Trophoblast cell (in vitro differentiated cells and primary cell): ENCODE measurements around the gene HNF1B.

Experiments
- DNase-seq, 2 donors: peaks; one replicate each; pipeline ENCODE4 v3.0.0-alpha.2; 2016
- H2AFZ ChIP-seq: 2 replicates; pipeline ENCODE4 v1.6.1; 2013; ENCODE audit warnings: low read length, moderate library complexity, mild to moderate bottlenecking; ENCODE audit not compliant: insufficient read depth, poor library complexity
- H2AK5ac ChIP-seq: 2 replicates; pipeline ENCODE4 v1.6.1; 2013; ENCODE audit warnings: mild to moderate bottlenecking, low read length
- H2BK120ac ChIP-seq: 2 replicates; pipeline ENCODE4 v1.6.1; 2013; ENCODE audit warnings: low read length, mild to moderate bottlenecking, moderate library complexity; ENCODE audit not compliant: insufficient read depth, poor library complexity
- H2BK12ac ChIP-seq: 2 replicates; pipeline ENCODE4 v1.6.1; 2013; ENCODE audit warnings: mild to moderate bottlenecking, low read length, moderate library complexity
- H2BK5ac ChIP-seq: 2 replicates; pipeline ENCODE4 v1.6.1; 2013; ENCODE audit warnings: low read length, low read depth, moderate library complexity, mild to moderate bottlenecking; ENCODE audit not compliant: poor library complexity
- H3K14ac ChIP-seq: 2 replicates; pipeline ENCODE4 v1.6.1; 2013; ENCODE audit warnings: mild to moderate bottlenecking, low read length
- H3K18ac ChIP-seq: 2 replicates; pipeline ENCODE4 v1.6.1; 2013; ENCODE audit warnings: mild to moderate bottlenecking, low read length
- H3K23ac ChIP-seq: 2 replicates; pipeline ENCODE4 v1.6.1; 2013; ENCODE audit warnings: low read length
- H3K27ac ChIP-seq: 2 replicates; pipeline ENCODE4 v1.5.1; 2013; ENCODE audit warnings: low read depth, mild to moderate bottlenecking, inconsistent platforms, low read length, moderate library complexity
- H3K27me3 ChIP-seq: 2 replicates; pipeline ENCODE4 v1.6.1; 2013; ENCODE audit warnings: inconsistent platforms, mild to moderate bottlenecking, low read length, moderate library complexity; ENCODE audit not compliant: insufficient read depth
- H3K36me3 ChIP-seq, 2 experiments: 1 replicate in 1 of 2; 2 replicates in 1 of 2; pipeline ENCODE4 v1.6.1; 2013; ENCODE audit warnings: low read length in 2 of 2, mild to moderate bottlenecking in 2 of 2, moderate library complexity in 1 of 2; ENCODE audit not compliant: insufficient read depth in 2 of 2, control insufficient read depth in 1 of 2
- H3K4ac ChIP-seq: 2 replicates; pipeline ENCODE4 v1.6.1; 2013; ENCODE audit warnings: low read depth, mild to moderate bottlenecking, low read length, moderate library complexity
- H3K4me1 ChIP-seq, 2 experiments: 1 replicate in 1 of 2; 2 replicates in 1 of 2; pipeline ENCODE4 v1.6.1; 2013; ENCODE audit warnings: low read length in 2 of 2, mild to moderate bottlenecking in 2 of 2, moderate library complexity in 1 of 2; ENCODE audit not compliant: insufficient read depth in 2 of 2, control insufficient read depth in 1 of 2
- H3K4me2 ChIP-seq: 2 replicates; pipeline ENCODE4 v1.6.1; 2013; ENCODE audit warnings: inconsistent platforms, mild to moderate bottlenecking, low read length, moderate library complexity
- H3K4me3 ChIP-seq: 2 replicates; pipeline ENCODE4 v1.5.1; 2013; ENCODE audit warnings: mild to moderate bottlenecking, low read depth, low read length, inconsistent platforms
- H3K79me1 ChIP-seq: one replicate; pipeline ENCODE4 v1.6.1; 2013; ENCODE audit warnings: low read length
- H3K79me2 ChIP-seq: 2 replicates; pipeline ENCODE4 v1.6.1; 2013; ENCODE audit warnings: low read length, mild to moderate bottlenecking; ENCODE audit not compliant: control insufficient read depth, insufficient read depth, poor library complexity
- H3K9ac ChIP-seq: 2 replicates; pipeline ENCODE4 v1.6.1; 2013; ENCODE audit warnings: mild to moderate bottlenecking, low read length
- H3K9me3 ChIP-seq: 2 replicates; pipeline ENCODE4 v1.6.1; 2013; ENCODE audit warnings: low read depth, mild to moderate bottlenecking, control low read depth, inconsistent platforms, low read length; ENCODE audit not compliant: insufficient read depth
- H4K12ac ChIP-seq: 2 replicates; pipeline ENCODE4 v1.6.1; 2013; ENCODE audit warnings: low read depth, mild to moderate bottlenecking, low read length, moderate library complexity
- H4K8ac ChIP-seq: 2 replicates; pipeline ENCODE4 v1.6.1; 2013; ENCODE audit warnings: low read depth, mild to moderate bottlenecking, low read length, moderate library complexity
- H4K91ac ChIP-seq: one replicate; pipeline ENCODE4 v1.6.1; 2013; ENCODE audit warnings: low read depth, mild to moderate bottlenecking, low read length, moderate library complexity
- WGBS: extraction: QIAGEN DNeasy Blood & Tissue Kit; methylation state at CpG from one replicate; pipeline ENCODE4 v1.1.7; 2013; ENCODE audit warnings: missing lambda C conversion rate; ENCODE audit not compliant: insufficient read length, insufficient coverage; ENCODE audit errors: extremely low coverage; 5-methylcytosine and 5-hydroxymethylcytosine counted together

HNF1B gene

GRCh38 chr17:37772982-37773381, 28.1 kb upstream of the HNF1B start:
- no peak overlapping the region for H3K4me3 ChIP-seq
- H3K27me3 ChIP-seq = no peaks in the 10 kb centered on the region
- no peak for DNase-seq
- no CpG with 5 or more reads among the region's 2 CpGs for WGBS
- H3K9ac ChIP-seq = no peak overlapping the region
- H3K18ac ChIP-seq = no peak overlapping the region
- H3K4ac ChIP-seq = no peak overlapping the region
- H3K36me3 ChIP-seq = no peaks in the 10 kb centered on the region
- H4K8ac ChIP-seq = no peak overlapping the region
- H3K4me2 ChIP-seq = no peak overlapping the region
- no peak overlapping the region for H2BK120ac ChIP-seq
- H4K12ac ChIP-seq = no peak overlapping the region
- H3K79me2 ChIP-seq = no peaks in the 10 kb centered on the region
- H3K14ac ChIP-seq = no peak overlapping the region
- no peaks in the 10 kb centered on the region for H3K79me1 ChIP-seq
- H2AFZ ChIP-seq = no peak overlapping the region
- H2AK5ac ChIP-seq = no peak overlapping the region
- no peak overlapping the region for H3K23ac ChIP-seq
- no peaks in the 10 kb centered on the region for H3K4me1 ChIP-seq
- no peak overlapping the region for H2BK5ac ChIP-seq
- no peak overlapping the region for H4K91ac ChIP-seq
- H3K27ac ChIP-seq = no peak overlapping the region
- H2BK12ac ChIP-seq = no peak overlapping the region
- H3K9me3 ChIP-seq = peaks cover 4% of the 10 kb centered on the region

- H3K4me1 ChIP-seq = no peaks in the 10 kb centered on the region
- no peaks in the 10 kb centered on the region for H3K79me1 ChIP-seq
- H3K9ac ChIP-seq = peak overlapping the region; percentile 50
- H4K8ac ChIP-seq = no peak overlapping the region
- H3K79me2 ChIP-seq = no peaks in the 10 kb centered on the region
- no peak overlapping the region for H2AK5ac ChIP-seq
- H3K27me3 ChIP-seq = no peaks in the 10 kb centered on the region
- no peak overlapping the region for H3K4ac ChIP-seq
- no peak overlapping the region for H4K12ac ChIP-seq
- H2BK5ac ChIP-seq = no peak overlapping the region
- H3K4me3 ChIP-seq = no peak overlapping the region
- no peak overlapping the region for H3K4me2 ChIP-seq
- no peak overlapping the region for H3K14ac ChIP-seq
- WGBS = no CpG with 5 or more reads among the region's 17 CpGs
- H3K27ac ChIP-seq = no peak overlapping the region
- DNase-seq = peak; percentile 48 to 83
- H3K36me3 ChIP-seq = no peaks in the 10 kb centered on the region
- no peak overlapping the region for H2BK120ac ChIP-seq
- H4K91ac ChIP-seq = no peak overlapping the region
- peaks cover 7% of the 10 kb centered on the region for H3K9me3 ChIP-seq
- no peak overlapping the region for H2AFZ ChIP-seq
- no peak overlapping the region for H3K18ac ChIP-seq
- H2BK12ac ChIP-seq = no peak overlapping the region
- no peak overlapping the region for H3K23ac ChIP-seq
These were observed 26.0 kb upstream of the HNF1B start for GRCh38 chr17:37770631-37771518.

- no peak overlapping the region for H3K4me3 ChIP-seq
- no peak overlapping the region for H3K18ac ChIP-seq
- no peak overlapping the region for H2BK12ac ChIP-seq
- no peak overlapping the region for H4K91ac ChIP-seq
- no peak overlapping the region for H3K4me2 ChIP-seq
- H3K14ac ChIP-seq = no peak overlapping the region
- peaks cover 7% of the 10 kb centered on the region for H3K9me3 ChIP-seq
- WGBS = no CpG with 5 or more reads among the region's 6 CpGs
- no peak overlapping the region for H2BK120ac ChIP-seq
- no peak overlapping the region for H3K27ac ChIP-seq
- H3K27me3 ChIP-seq = no peaks in the 10 kb centered on the region
- no peak overlapping the region for H3K23ac ChIP-seq
- no peak overlapping the region for H3K4ac ChIP-seq
- H2BK5ac ChIP-seq = no peak overlapping the region
- H3K4me1 ChIP-seq = no peaks in the 10 kb centered on the region
- no peak overlapping the region for H2AK5ac ChIP-seq
- H4K12ac ChIP-seq = no peak overlapping the region
- no peaks in the 10 kb centered on the region for H3K79me2 ChIP-seq
- no peak overlapping the region for H3K9ac ChIP-seq
- H3K79me1 ChIP-seq = no peaks in the 10 kb centered on the region
- DNase-seq = no peak
- no peak overlapping the region for H4K8ac ChIP-seq
- no peaks in the 10 kb centered on the region for H3K36me3 ChIP-seq
- no peak overlapping the region for H2AFZ ChIP-seq
These were observed 24.2 kb upstream of the HNF1B start for GRCh38 chr17:37769050-37769449.

GRCh38 chr17:37768438-37768837, 23.6 kb upstream of the HNF1B start:
- H3K4me1 ChIP-seq = no peaks in the 10 kb centered on the region
- H3K4me3 ChIP-seq = no peak overlapping the region
- H2BK5ac ChIP-seq = no peak overlapping the region
- H2AFZ ChIP-seq = no peak overlapping the region
- H3K79me2 ChIP-seq = no peaks in the 10 kb centered on the region
- no peaks in the 10 kb centered on the region for H3K36me3 ChIP-seq
- no peak overlapping the region for H4K91ac ChIP-seq
- no peak overlapping the region for H2BK120ac ChIP-seq
- H3K4ac ChIP-seq = no peak overlapping the region
- peaks cover 7% of the 10 kb centered on the region for H3K9me3 ChIP-seq
- H3K27me3 ChIP-seq = no peaks in the 10 kb centered on the region
- no peak overlapping the region for H4K8ac ChIP-seq
- no peak overlapping the region for H3K9ac ChIP-seq
- no peak overlapping the region for H3K27ac ChIP-seq
- no peak overlapping the region for H3K4me2 ChIP-seq
- H2AK5ac ChIP-seq = no peak overlapping the region
- H3K14ac ChIP-seq = no peak overlapping the region
- DNase-seq = no peak
- H3K79me1 ChIP-seq = no peaks in the 10 kb centered on the region
- H4K12ac ChIP-seq = no peak overlapping the region
- no CpG with 5 or more reads among the region's 2 CpGs for WGBS
- H3K18ac ChIP-seq = no peak overlapping the region
- no peak overlapping the region for H3K23ac ChIP-seq
- no peak overlapping the region for H2BK12ac ChIP-seq
